ENCODE measurements around the gene PARP15. TPM values are rescaled to one million over a fixed set of nuclear protein-coding genes. Genes with fewer than 3 reads are reported as not detected.

Gene PARP15
- total RNA-seq, 2 donors from 2014 or later: 0.52 TPM; not detected in 1

GRCh38 chr3:122598151-122598550 is 20.7 kb downstream of the PARP15 start:
- H3K9me3 ChIP-seq: no peaks in the 10 kb centered on the region
- 63 to 77% methylated on average over 3 of the region's 3 CpGs for WGBS, 2 donors
- DNase-seq: no peak
- H3K36me3 ChIP-seq (replicated peaks in 1 of 2; ENCODE audit: insufficient read depth in 1 of 2, low read depth in 2 of 2): no peaks in the 10 kb centered on the region
- no peaks in the 10 kb centered on the region for H3K27me3 ChIP-seq
- H3K4me3 ChIP-seq: no peak overlapping the region
- ATAC-seq: no peak
- H3K4me1 ChIP-seq: no peaks in the 10 kb centered on the region
- intact Hi-C loops (cut with DNase I): no loop called here
- H3K27ac ChIP-seq: no peak overlapping the region
- TF ChIP-seq CTCF (IDR thresholded peaks at IDR 0.05): no peak
- no peak for TF ChIP-seq POLR2A (IDR thresholded peaks at IDR 0.05)

GRCh38 chr3:122598556-122598955 is 21.1 kb downstream of the PARP15 start:
- ATAC-seq: no peak
- Histone ChIP-seq H3K36me3 (replicated peaks in 1 of 2; ENCODE audit: insufficient read depth in 1 of 2, low read depth in 2 of 2) (no peaks in the 10 kb centered on the region), H3K4me3 (no peak overlapping the region), H3K27ac (no peak overlapping the region), H3K4me1 (no peaks in the 10 kb centered on the region), H3K9me3 (no peaks in the 10 kb centered on the region), H3K27me3 (no peaks in the 10 kb centered on the region)
- DNase-seq: no peak
- TF ChIP-seq CTCF (IDR thresholded peaks at IDR 0.05): no peak
- no peak for TF ChIP-seq POLR2A (IDR thresholded peaks at IDR 0.05)
- 65 to 68% methylated on average over 4 of the region's 4 CpGs for WGBS, 2 donors
- intact Hi-C loops (cut with DNase I): no loop called here

- TF ChIP-seq CTCF (IDR thresholded peaks at IDR 0.05): no peak
- no peak for TF ChIP-seq POLR2A (IDR thresholded peaks at IDR 0.05)
- 39 to 54% methylated on average over 5 of the region's 5 CpGs for WGBS, 2 donors
- ATAC-seq (no peak), DNase-seq (no peak)
- Histone ChIP-seq H3K27ac (no peak overlapping the region), H3K4me3 (no peak overlapping the region), H3K36me3 (replicated peaks in 1 of 2; ENCODE audit: insufficient read depth in 1 of 2, low read depth in 2 of 2) (no peaks in the 10 kb centered on the region), H3K4me1 (no peaks in the 10 kb centered on the region), H3K27me3 (no peaks in the 10 kb centered on the region), H3K9me3 (no peaks in the 10 kb centered on the region)
- intact Hi-C loops (cut with DNase I): no loop called here
These were observed 24.7 kb downstream of the PARP15 start for GRCh38 chr3:122602011-122602710.

GRCh38 chr3:122603056-122603455 is 25.6 kb downstream of the PARP15 start:
- Histone ChIP-seq H3K27ac (no peak overlapping the region), H3K4me1 (no peaks in the 10 kb centered on the region), H3K36me3 (replicated peaks in 1 of 2; ENCODE audit: insufficient read depth in 1 of 2, low read depth in 2 of 2) (no peaks in the 10 kb centered on the region), H3K4me3 (no peak overlapping the region), H3K9me3 (no peaks in the 10 kb centered on the region), H3K27me3 (no peaks in the 10 kb centered on the region)
- ATAC-seq (no peak), DNase-seq (no peak)
- no peak for TF ChIP-seq CTCF (IDR thresholded peaks at IDR 0.05)
- no peak for TF ChIP-seq POLR2A (IDR thresholded peaks at IDR 0.05)
- WGBS, 2 donors: 74 to 88% methylated on average over 2 of the region's 2 CpGs
- intact Hi-C loops (cut with DNase I): no loop called here

- Histone ChIP-seq H3K9me3 (no peaks in the 10 kb centered on the region), H3K36me3 (replicated peaks in 1 of 2; ENCODE audit: insufficient read depth in 1 of 2, low read depth in 2 of 2) (no peaks in the 10 kb centered on the region), H3K27ac (no peak overlapping the region), H3K4me3 (no peak overlapping the region), H3K27me3 (no peaks in the 10 kb centered on the region), H3K4me1 (no peaks in the 10 kb centered on the region)
- DNase-seq (no peak), ATAC-seq (no peak)
- intact Hi-C loops (cut with DNase I): no loop called here
- WGBS, 2 donors: 75 to 85% methylated on average over 4 of the region's 4 CpGs
- TF ChIP-seq POLR2A (IDR thresholded peaks at IDR 0.05): no peak
- TF ChIP-seq CTCF (IDR thresholded peaks at IDR 0.05): no peak
These were observed 28.9 kb downstream of the PARP15 start for GRCh38 chr3:122606330-122606729.
